K562 (cell line): ENCODE measurements around the gene LAP3. TPM values are rescaled to one million over a fixed set of nuclear protein-coding genes. Genes with fewer than 3 reads are reported as not detected.
A peak's percentile ranks its signal among the peaks of the same experiment; 100 is the strongest.

Source experiments
- DEAF1 ChIP-seq: fragments of 450-650 bp; formaldehyde crosslinking; IDR thresholded peaks from 2 replicates; pipeline ENCODE4 v1.4.0; 2020; ENCODE audit warnings: mild to moderate bottlenecking, moderate library complexity
- EHMT2 ChIP-seq: fragments of 450-650 bp; IDR thresholded peaks from 2 replicates; pipeline ENCODE4 v1.6.1; 2018; ENCODE audit warnings: antibody characterized with exemption
- HOXB6 ChIP-seq: fragments of 250-450 bp; sonication (Bioruptor Pico); IDR thresholded peaks from 2 replicates; pipeline ENCODE4 v1.5.1; 2022; ENCODE audit warnings: mild to moderate bottlenecking, borderline replicate concordance
- REST ChIP-seq, 2 experiments: fragments of 450-650 bp; formaldehyde crosslinking in 1 of 2; IDR thresholded peaks; 2 replicates each; pipeline versions ENCODE4 v1.4.0 to v1.6.1; 2014 to 2020; ENCODE audit warnings: mild to moderate bottlenecking in 2 of 2, borderline replicate concordance in 1 of 2, low read depth in 1 of 2
- ZBTB5 ChIP-seq: fragments of 450-650 bp; IDR thresholded peaks from 2 replicates; pipeline ENCODE4 v1.6.1; 2017; ENCODE audit warnings: antibody characterized with exemption
- ZNF408 ChIP-seq: fragments of 250-450 bp; sonication (Bioruptor Pico); IDR thresholded peaks from 2 replicates; pipeline ENCODE4 v1.4.0; 2020; ENCODE audit warnings: low read depth, mild to moderate bottlenecking, moderate library complexity
- ZNF609 ChIP-seq: sonication (generic); formaldehyde crosslinking; IDR thresholded peaks from 2 replicates; pipeline ENCODE4 v1.8.1; 2023; ENCODE audit warnings: missing genetic modification reagents, mild to moderate bottlenecking, borderline replicate concordance
- polyA plus RNA-seq, 8 experiments: library from polyadenylated mRNA; depleted of rRNA in 4 of 8; stranded (reverse) in 5 of 8; unstranded in 3 of 8; fragments of >200 nt; fragmentation: Nextera tagmentation in 2 of 8; fragmentation: Illumina TruSeq in 1 of 8; extraction: Ambion mirVana in 2 of 8; extraction: Trizol in 1 of 8; gene quantifications; 2 replicates each; pipeline versions ENCODE4 v1.2.1 to v1.2.3, GENCODE V29; 2011 to 2014; ENCODE audit warnings: inconsistent platforms in 1 of 8, missing spikeins in 1 of 8
- total RNA-seq, 7 experiments: library from RNA; depleted of rRNA in 6 of 7; stranded (reverse); fragments of >200 nt in 6 of 7; fragmentation: Illumina TruSeq in 2 of 7; extraction: Trizol in 2 of 7; gene quantifications; 2 replicates each; pipeline versions ENCODE4 v1.2.1 to v1.2.3, GENCODE V29; 2011 to 2021; ENCODE audit warnings: low replicate concordance in 1 of 7

LAP3 gene
- total and polyA plus RNA-seq, 9 of the 15 experiments (the other 6 are each of a cell fraction or from before 2014, with no cell fraction given): 82.3 to 170 (median 107) TPM

GRCh38 chr4:17636696-17637622 is 60.0 kb downstream of the LAP3 start (continued):
- TF ChIP-seq REST (IDR thresholded peaks at IDR 0.05; ENCODE audit: borderline replicate concordance) (peak; percentile 73), REST (CRISPR knock-in tag; IDR thresholded peaks at IDR 0.05; ENCODE audit: low read depth) (no peak), ZNF609 (CRISPR knock-in tag) (no peak), EHMT2 (no peak), DEAF1 (CRISPR knock-in tag) (peak; percentile 41; the same call in 1 of the 2 replicates), ZBTB5 (no peak), ZNF408 (no peak), HOXB6 (CRISPR knock-in tag) (no peak)
